C4-2B (cell line): Measurements from ENCODE around the gene RASGEF1B.

Experiments used
- CTCF ChIP-seq: fragments of 450-650 bp; conservative IDR thresholded peaks from 2 replicates; pipeline ENCODE4 v1.5.1; 2017; ENCODE audit warnings: mild to moderate bottlenecking
- ZFX ChIP-seq: fragments of 450-650 bp; IDR thresholded peaks from 2 replicates; pipeline ENCODE4 v1.6.1; 2017

- TF ChIP-seq CTCF (no peak), ZFX (no peak)
Measured at GRCh38 chr4:81499840-81500239, 28.1 kb upstream of the RASGEF1B start.
